ENCODE results near the gene SMC3. TPM values are rescaled to one million over a fixed set of nuclear protein-coding genes. Genes with fewer than 3 reads are reported as not detected.

SMC3 gene
- total RNA-seq, 4 donors from 2014 or later, result 35.5 to 62.0 (median 42.8) TPM

DNA sequence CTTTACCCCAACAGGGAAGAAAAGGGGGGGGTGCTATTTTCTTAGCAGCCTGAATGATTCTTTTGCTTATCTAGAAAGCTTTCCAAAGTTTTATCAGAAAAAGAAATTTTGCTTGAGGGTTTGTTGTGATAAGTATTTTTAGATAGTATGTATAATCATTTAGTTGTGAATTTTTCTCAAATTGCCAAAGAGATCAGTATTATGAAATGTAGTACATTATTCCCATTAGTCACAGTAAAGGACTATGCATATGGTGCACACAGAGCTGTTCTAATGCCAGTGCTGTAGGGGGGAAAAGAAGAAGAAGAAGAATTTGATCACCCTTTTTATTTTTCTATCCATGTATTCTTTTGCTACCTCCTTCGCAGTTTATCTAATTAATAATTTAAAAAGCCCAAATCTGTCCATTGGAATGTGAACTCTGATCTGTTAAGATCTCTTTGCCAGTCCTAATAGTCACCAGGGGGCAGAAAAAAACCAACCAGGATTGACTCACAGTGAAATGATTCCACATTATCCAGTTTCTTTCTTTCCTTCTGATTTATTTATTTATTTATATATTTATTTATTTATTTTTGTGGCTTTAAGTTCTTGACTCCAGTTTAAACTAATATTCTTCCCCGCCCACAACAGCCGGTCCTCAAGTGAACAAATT is 81.3 kb downstream of the SMC3 start:
- no peaks in the 10 kb centered on the region for H3K36me3 ChIP-seq
- TF ChIP-seq POLR2AphosphoS5 (IDR thresholded peaks at IDR 0.05) (no peak), POLR2A (IDR thresholded peaks at IDR 0.05) (no peak), EP300 (IDR thresholded peaks at IDR 0.05) (no peak)
- TF ChIP-seq, protein P1, sequence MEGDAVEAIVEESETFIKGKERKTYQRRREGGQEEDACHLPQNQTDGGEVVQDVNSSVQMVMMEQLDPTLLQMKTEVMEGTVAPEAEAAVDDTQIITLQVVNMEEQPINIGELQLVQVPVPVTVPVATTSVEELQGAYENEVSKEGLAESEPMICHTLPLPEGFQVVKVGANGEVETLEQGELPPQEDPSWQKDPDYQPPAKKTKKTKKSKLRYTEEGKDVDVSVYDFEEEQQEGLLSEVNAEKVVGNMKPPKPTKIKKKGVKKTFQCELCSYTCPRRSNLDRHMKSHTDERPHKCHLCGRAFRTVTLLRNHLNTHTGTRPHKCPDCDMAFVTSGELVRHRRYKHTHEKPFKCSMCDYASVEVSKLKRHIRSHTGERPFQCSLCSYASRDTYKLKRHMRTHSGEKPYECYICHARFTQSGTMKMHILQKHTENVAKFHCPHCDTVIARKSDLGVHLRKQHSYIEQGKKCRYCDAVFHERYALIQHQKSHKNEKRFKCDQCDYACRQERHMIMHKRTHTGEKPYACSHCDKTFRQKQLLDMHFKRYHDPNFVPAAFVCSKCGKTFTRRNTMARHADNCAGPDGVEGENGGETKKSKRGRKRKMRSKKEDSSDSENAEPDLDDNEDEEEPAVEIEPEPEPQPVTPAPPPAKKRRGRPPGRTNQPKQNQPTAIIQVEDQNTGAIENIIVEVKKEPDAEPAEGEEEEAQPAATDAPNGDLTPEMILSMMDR (IDR thresholded peaks at IDR 0.05), result no peak
- no peak for ATAC-seq
- H3K27me3 ChIP-seq, result peaks cover 64% of the 10 kb centered on the region
- H3K9me3 ChIP-seq, result no peaks in the 10 kb centered on the region
- 86 to 100% methylated on average over 3 of the region's 3 CpGs for WGBS, 2 donors (ENCODE audit: low coverage in 1 of 2)
- no peak overlapping the region for H3K27ac ChIP-seq
- no peak overlapping the region for H3K4me3 ChIP-seq
- peaks cover 0 to 14% (median 7%) of the 10 kb centered on the region in 3 donors for H3K4me1 ChIP-seq

DNA sequence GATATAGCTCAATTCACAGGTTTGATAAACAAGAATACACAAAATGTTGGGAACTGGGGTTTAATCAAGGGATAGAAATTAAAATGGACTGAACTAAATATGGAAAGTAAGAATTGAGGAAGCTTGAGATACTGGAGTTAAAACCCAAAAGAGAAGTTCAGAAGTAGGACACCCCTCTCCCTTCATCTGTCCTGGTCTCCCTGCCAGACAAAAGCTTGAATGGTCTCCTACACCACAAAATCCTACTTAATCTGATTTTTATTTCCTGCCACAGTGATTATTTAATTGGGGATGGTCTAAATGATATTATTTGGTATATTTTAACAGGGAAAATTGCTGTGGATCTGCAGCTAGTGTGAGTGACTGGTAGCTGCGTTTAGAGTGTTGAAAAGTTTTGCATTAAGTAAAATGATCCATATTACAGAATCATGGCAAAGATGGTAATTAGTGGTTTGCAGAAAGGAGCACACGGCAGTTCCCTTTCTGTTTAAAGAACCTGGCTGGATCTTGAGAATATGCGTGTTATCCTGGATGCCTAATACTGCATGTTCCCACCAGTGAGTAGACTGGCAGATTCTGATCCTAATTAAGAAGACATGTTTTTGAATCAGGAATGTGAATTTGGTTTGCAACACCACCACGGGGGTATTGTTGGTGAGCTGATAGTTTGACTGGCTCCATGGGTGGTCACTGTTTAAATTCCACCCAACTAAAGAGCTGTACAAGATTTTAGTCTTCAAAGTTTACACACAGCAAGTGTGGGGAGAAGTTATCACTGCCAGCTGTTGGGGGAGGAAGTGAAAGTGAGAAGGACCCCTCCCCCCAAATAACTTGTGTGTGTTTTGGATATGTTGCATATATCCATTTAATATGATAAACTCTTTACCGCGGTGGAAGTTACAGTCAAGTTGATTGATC is 82.1 kb downstream of the SMC3 start:
- WGBS, 2 donors (ENCODE audit: low coverage in 1 of 2), result 57 to 79% methylated on average over 5 to 6 of the region's 6 CpGs
- Histone ChIP-seq H3K9me3 (no peaks in the 10 kb centered on the region), H3K27me3 (peaks cover 56% of the 10 kb centered on the region), H3K4me1 (peaks cover 0 to 6% (median 0%) of the 10 kb centered on the region in 3 donors), H3K27ac (no peak overlapping the region), H3K4me3 (no peak overlapping the region), H3K36me3 (no peaks in the 10 kb centered on the region)
- no peak for ATAC-seq
- TF ChIP-seq EP300 (IDR thresholded peaks at IDR 0.05) (no peak), POLR2A (IDR thresholded peaks at IDR 0.05) (no peak), POLR2AphosphoS5 (IDR thresholded peaks at IDR 0.05) (no peak)
- TF ChIP-seq, protein P1 (IDR thresholded peaks at IDR 0.05), result no peak

DNA sequence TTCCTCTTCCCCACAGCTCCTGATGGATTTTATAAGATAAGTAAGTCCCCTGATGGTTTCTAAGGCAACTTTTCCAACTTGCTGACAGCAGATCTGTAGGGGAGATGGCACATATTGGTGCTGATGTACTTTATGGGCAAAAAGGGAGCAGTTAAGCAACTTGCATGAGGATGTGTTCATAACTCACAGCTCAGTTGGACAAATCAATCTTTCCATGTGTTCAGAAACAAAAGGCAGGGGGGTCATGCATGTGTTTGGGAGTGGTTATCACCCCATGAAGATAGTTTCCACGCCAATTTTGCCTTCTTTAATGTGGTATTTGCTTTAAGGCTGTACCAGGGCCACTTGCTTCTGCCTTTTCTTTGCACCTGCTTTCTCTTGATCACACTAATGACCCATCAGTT is 82.8 kb downstream of the SMC3 start:
- no peak for ATAC-seq
- Histone ChIP-seq H3K4me1 (no peaks in the 10 kb centered on the region), H3K9me3 (no peaks in the 10 kb centered on the region), H3K36me3 (no peaks in the 10 kb centered on the region), H3K4me3 (no peak overlapping the region), H3K27me3 (peaks cover 50% of the 10 kb centered on the region), H3K27ac (no peak overlapping the region)
- TF ChIP-seq POLR2A (IDR thresholded peaks at IDR 0.05), result no peak
- TF ChIP-seq POLR2AphosphoS5 (IDR thresholded peaks at IDR 0.05), result no peak
- TF ChIP-seq, protein P1 (IDR thresholded peaks at IDR 0.05), result no peak
- no peak for TF ChIP-seq EP300 (IDR thresholded peaks at IDR 0.05)
- WGBS, 2 donors (ENCODE audit: low coverage in 1 of 2), result 57 to 67% methylated on average over 1 of the region's 1 CpG

DNA sequence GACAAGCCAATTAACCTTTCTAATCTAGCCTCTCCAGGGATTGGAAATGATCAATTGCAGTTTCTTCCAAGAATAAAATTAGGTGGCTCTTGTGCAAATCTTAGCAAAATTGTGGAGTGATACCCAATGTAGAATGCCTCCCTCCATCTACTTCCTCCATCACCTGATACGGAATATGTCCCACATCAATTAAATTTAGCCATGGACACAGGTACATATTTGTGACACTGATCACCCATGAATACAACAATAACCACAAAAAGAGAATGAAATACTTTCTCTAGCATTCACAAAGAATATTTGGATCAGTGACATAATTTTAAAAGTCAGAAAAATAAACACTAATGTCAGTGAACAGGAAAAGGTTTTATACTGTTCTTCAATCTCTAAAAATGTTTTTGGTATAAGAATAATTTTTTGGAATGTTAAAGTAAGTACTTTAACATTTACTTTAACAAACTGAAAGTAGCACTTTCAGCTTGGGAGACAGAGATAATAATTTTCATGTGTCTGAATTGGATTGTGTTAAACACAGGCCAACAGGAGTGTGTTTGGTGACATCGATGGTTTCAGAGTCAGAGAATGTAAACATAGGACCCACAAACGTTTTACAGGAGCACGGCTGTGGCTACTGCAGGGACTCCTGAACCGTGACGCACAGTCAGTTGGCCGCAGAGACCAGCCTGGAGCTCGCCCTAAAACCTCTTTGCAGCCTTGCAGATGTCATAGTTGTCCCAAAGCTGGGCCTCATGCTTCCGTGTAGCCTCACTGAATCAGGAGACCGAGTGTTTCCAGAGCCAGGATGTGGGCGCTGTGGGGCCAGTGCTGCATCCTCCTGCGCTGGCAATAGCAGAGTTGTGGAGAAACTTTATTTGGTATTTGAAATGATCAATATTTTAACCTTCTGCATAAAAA is 83.8 kb downstream of the SMC3 start:
- Histone ChIP-seq H3K4me1 (no peaks in the 10 kb centered on the region), H3K36me3 (no peaks in the 10 kb centered on the region), H3K9me3 (no peaks in the 10 kb centered on the region), H3K27me3 (peaks cover 39% of the 10 kb centered on the region), H3K4me3 (no peak overlapping the region), H3K27ac (peak overlapping the region; percentile 29 to 56 (median 40))
- WGBS, 2 donors (ENCODE audit: low coverage in 1 of 2), result 22 to 44% methylated on average over 7 to 10 of the region's 12 CpGs
- no peak for TF ChIP-seq POLR2A (IDR thresholded peaks at IDR 0.05)
- no peak for TF ChIP-seq POLR2AphosphoS5 (IDR thresholded peaks at IDR 0.05)
- TF ChIP-seq EP300 (IDR thresholded peaks at IDR 0.05), result no peak
- peak; percentile 28 for ATAC-seq
